ENCODE results near the gene LRRC37B.
"Not testable (repeated sequence)": the region's sequence is repeated elsewhere in the genome, so short reads cannot be mapped to it uniquely, and the experiment has no call there.

Gene LRRC37B

DNA sequence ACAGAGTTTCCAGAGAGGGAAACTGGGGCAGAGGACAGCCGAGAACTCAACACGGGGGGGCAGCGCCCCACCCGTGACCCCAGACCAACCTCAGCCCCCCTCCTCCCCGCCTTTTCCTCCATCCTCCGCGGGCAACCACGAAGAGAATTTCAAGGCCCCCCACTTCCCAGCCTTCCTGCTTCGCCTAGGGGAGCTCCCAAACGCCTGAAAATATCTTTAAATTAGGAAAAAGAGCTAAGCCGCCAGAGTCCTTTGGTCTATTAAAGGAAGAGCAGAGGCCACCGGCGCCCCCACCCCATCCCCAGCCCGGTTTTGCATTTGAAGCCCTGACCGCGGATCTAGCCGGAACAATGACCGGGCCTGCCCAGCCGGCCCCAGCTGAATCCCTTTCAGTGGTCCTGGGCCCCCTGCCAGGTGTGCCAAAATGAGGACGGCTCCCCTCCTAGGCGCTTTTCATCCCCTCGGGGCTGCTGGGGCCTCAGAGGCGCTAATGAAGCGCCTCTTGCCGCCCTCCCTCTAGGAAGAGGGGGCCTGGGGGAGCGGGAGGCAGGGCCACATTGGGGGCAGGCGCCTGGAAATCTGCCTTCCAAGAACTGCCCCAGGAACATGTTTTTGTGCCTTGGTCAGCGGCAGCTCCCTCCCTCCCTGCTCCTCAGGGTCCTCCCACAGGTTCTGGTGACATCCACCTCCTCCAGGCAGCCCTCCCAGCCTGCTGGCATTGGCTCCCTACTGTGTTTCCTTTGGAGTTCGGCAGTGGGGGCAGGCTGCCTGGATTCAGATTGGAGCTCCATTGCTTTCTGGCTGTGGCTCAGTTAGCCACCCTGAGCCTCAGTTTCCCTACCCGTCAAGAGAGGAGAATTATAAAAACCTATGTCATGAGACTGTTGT is 78.0 kb downstream of the LRRC37B start:
- not testable (repeated sequence) for DNase-seq (ENCODE audit: low read depth in 2 of 2, low spot score in 1 of 2)

DNA sequence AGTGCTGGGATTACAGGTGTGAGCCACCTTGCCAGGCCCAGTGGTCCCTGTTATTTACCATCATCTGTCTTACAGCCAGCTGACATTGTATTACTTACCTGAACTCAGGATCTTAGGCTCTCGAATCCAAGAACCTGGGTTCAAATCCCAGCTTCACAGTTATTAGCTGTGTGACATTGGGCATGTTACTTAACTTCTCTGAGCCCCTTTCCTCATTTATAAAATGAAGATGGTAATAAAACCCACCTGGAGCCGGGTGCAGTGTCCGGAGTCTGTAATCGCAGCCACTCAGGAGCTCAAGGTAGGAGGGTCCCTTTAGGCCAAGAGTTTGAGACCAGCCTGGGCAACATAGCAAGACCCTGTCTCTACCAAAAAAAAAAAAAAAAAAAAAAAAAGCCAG is 79.7 kb downstream of the LRRC37B start:
- not testable (repeated sequence) for DNase-seq (ENCODE audit: low read depth in 2 of 2, low spot score in 1 of 2)

DNA sequence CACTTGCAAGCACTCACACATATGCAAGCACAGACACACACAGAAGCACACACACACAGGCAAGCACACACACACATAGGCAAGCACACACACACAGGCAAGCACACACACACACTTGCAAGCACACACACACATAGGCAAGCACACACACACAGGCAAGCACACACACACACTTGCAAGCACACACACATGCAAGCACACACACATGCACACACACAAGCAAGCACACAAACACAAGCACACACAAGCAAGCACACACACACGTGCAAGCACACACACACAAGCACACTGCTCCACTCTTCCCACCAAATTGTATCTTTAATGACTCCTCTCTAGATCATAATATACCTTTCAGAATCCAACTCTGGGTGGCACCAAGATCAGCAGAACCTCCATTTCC is 84.9 kb downstream of the LRRC37B start:
- not testable (repeated sequence) for DNase-seq (ENCODE audit: low read depth in 2 of 2, low spot score in 1 of 2)

DNA sequence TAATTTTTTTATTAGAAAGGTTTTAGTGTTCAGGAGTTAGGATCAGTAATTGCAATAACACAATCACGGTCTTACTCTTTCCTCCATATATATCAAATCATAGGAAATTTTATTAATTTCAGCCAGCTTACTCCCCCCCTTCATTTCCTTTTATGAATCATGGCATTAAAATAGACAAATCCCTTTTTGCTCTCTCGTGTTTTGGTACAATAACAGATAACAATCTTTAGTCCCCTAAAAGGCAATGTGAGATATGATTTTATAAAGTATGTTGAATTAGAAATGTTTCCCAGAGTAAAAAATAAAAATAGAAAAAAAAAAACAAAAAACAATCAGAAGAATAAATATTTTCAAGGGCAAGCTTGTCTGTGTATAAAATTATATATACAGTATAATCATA is 92.5 kb downstream of the LRRC37B start:
- no peak for DNase-seq (ENCODE audit: low read depth in 2 of 2, low spot score in 1 of 2)

DNA sequence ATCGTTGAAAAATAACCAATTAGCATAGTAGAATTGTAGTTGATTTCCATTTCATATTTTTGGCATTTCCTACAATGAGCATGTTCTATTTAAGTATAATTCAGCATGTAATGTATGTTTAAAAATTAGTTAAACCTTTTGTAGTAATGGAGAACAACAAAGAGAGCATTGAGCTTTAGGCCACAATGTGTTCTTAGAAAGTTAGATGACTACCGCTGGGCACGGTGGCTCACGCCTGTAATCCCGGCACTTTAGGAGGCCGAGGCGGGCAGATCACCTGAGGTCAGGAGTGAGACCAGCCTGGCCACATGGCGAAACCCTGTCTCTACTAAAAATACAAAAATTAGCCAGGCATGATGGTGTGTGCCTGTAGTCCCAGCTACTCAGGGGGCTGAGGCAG is 93.1 kb downstream of the LRRC37B start:
- not testable (repeated sequence) for DNase-seq (ENCODE audit: low read depth in 2 of 2, low spot score in 1 of 2)

DNA sequence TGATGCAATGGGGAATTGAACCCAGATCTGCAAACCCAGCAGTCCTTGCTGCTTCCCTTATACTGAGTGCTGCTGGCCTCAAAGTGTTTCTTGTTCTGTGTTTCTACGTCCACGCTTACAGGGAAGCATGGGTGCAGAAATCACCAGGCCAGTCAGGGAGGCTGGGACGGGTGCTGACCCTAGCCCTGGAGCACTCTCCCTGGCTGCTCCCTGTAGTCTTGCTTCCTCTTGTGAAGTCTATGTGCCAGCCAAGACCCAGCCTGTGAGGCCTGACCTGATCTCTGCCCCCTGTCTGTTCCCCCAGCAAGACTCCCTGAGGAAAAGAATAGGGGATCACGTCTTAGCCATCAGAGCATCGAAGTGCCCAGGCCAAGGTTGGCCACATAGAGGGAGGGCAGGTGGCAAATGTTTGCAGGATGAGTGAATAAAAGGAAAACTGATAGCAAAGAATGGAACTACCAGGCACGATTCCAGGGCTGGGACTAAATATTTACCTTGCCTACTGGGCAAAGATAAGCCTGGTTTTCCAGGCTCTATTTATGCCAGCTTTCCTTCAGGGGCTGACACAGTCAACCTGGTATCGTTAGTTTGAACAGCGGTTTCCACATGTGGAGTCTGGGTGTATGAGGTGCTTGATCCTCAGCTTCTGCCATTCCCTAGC is 93.9 kb downstream of the LRRC37B start:
- no peak for DNase-seq (ENCODE audit: low read depth in 2 of 2, low spot score in 1 of 2)

DNA sequence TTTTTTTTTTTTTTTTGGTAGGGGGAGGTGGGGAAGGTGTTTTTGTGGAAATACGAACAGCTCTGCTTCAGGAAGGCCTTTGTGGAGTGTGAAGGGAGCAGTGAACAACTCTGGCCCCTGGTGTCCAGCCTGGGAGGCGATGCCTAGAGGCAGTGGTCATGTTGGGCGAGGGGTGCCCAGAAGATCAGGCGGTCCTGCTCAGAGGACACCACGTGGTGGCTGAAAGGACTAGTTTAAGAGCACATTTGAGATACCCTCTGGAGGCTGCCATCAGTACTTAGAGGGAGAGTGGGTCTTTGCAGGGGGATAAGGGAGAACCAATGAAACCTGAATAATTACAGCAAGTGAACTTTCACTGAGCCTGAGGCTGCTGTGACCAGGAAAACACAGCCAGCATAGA is 95.0 kb downstream of the LRRC37B start:
- DNase-seq (ENCODE audit: low read depth in 2 of 2, low spot score in 1 of 2), result no peak

DNA sequence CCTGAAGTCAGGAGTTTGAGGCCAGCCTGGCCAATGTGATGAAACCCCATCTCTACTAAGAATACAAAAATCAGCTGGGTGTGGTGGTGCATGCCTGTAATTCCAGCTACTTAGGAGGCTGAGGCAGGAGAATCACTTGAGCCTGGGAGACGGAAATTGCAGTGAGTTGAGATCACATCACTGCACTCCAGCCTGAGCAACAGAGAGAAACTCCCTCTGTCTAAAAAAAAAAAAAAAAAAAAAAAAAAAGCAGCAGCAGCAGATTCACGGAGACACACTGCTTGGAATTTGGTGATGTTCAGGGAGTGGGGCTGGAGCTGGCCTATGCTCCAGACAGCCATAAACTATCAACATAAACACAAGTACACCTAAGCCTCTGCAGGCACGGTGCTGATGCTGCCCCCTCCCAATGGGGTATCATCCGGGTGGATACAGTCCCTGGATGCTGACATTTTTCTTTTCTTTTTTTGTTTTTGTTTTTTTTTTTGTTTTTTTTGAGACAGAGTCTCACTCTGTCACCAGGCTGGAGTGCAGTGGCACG is 95.5 kb downstream of the LRRC37B start:
- no peak for DNase-seq (ENCODE audit: low read depth in 2 of 2, low spot score in 1 of 2)

Data from stimulated activated CD8-positive, alpha-beta memory T cell treated with anti-CD3 and anti-CD28 coated beads, Interleukin-4, amount 100 ng/mL, for 1 hour (primary cell).